CD1c-positive myeloid dendritic cell (primary cell): Measurements from ENCODE around the gene ENO1.

Experiments
- DNase-seq: peaks from one replicate; pipeline ENCODE4 v3.0.0-alpha.2; 2016; ENCODE audit errors: extremely low spot score

Gene ENO1

GRCh38 chr1:8870616-8871538 is 7.6 kb downstream of the ENO1 start:
- DNase-seq = no peak

DNA sequence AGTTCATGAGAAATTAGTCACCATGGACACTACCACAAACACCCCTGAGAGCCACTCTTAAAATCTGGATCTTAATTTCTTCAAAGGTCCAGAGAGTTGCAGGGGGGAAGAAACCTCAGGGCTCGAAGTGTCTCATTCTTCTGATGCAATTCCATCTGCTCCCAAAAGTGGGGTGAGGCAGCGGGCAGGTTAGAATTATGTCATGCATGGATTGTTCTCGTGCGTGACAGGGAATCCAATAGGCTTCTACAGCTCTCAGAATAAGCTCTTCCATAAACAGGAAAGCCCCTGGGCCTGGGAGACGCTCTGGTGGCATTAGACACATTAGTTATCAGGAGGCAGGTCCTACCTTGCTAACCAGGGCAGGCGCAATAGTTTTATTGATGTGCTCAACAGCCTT is 8.4 kb downstream of the ENO1 start:
- DNase-seq = no peak

DNA sequence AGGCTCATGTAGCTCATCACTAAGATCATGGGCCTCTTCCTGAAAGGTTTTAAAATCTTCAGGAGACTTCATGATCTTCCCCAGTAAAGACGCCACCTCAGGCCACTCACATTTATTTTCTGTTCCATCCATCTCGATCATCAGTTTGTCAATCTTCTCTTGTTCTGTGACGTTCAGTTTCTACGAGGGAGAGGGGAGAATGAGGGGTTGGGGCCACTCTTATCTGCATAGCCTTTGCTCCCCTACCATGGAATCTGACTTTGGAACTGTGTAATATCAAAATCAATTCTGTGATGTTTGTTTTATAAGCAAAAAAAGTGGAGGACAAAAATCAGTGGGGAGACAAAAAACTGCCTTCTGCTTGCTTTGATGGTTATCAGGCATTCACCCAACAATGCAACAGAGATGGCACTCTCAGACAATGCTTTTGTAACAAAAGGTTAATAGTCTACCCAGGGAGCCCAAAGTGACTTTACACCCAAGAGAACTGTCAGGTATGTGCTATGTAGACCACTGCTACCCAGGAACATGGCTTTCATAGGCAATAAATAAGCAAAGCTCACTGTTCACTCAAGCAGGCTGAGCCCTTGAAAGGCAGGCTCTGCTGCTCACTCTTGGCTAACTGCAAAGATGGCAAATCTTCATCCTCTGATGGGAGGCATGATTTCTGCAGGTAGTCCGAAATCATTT is 10.5 kb downstream of the ENO1 start:
- no peak for DNase-seq

DNA sequence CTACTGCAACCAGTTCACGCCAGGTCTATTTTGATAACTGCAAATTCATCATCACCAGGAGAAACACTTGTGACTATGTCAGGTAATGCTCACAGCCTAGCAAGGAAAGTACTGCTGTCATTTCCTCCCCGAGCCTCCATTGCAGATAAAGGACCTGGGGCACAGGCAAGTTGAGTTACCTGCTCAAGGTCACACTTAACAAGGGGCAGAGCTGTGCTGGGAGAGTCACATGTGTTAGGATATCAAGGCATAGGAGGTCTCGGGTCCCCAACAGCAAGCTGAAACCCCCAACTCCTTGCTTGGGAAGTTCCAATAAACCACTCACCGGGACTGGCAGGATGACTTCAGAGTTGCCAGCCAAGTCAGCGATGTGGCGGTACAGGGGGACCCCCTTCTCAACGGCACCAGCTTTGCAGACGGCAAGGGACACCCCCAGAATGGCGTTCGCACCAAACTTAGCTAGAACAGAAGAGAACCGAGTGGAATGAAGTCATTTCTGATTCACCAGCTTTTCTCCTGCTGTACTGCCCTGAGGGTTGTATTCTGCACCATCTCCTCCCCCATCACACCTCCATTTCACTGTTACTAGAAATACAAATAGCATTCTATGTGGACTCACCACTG is 11.6 kb downstream of the ENO1 start:
- DNase-seq = no peak

GRCh38 chr1:8866173-8866791 is 12.2 kb downstream of the ENO1 start:
- DNase-seq = no peak

GRCh38 chr1:8864713-8865344 is 13.7 kb downstream of the ENO1 start:
- no peak for DNase-seq

GRCh38 chr1:8863794-8864233 is 14.7 kb downstream of the ENO1 start:
- no peak for DNase-seq

- DNase-seq = no peak
Observed at GRCh38 chr1:8863138-8863537, 15.3 kb downstream of the ENO1 start.

GRCh38 chr1:8862528-8862927 is 16.0 kb downstream of the ENO1 start:
- no peak for DNase-seq

- DNase-seq = no peak
Observed at GRCh38 chr1:8860738-8861516, 17.6 kb downstream of the ENO1 start.

- DNase-seq = peak; percentile 72
Observed at GRCh38 chr1:8858888-8859706, 19.4 kb downstream of the ENO1 start.

- no peak for DNase-seq
Observed at GRCh38 chr1:8858112-8858668, 20.3 kb downstream of the ENO1 start.

- no peak for DNase-seq
Observed at GRCh38 chr1:8856689-8857412, 21.6 kb downstream of the ENO1 start.

GRCh38 chr1:8854240-8854639 is 24.2 kb downstream of the ENO1 start:
- DNase-seq = no peak

DNA sequence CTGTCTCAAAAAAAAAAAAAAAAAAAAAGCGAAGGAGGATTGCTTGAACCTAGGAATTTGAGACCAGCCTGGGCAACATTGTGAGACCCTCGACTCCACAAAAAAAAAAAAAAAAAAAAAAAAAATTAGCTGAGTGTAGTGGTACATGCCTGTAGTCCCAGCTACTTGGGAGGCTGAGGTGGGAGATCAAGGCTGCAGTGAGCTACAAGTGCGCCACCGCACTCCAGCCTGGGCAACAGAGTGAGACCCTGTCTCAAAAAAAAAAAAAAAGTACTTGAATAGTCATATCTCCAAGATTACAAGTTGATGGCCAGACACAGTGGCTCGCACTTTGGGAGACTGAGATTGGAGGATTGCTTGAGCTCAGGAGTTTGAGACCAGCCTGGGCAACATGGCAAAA is 27.4 kb downstream of the ENO1 start:
- no peak for DNase-seq

GRCh38 chr1:8848663-8849386 is 29.7 kb downstream of the ENO1 start:
- peak; percentile 76 for DNase-seq

DNA sequence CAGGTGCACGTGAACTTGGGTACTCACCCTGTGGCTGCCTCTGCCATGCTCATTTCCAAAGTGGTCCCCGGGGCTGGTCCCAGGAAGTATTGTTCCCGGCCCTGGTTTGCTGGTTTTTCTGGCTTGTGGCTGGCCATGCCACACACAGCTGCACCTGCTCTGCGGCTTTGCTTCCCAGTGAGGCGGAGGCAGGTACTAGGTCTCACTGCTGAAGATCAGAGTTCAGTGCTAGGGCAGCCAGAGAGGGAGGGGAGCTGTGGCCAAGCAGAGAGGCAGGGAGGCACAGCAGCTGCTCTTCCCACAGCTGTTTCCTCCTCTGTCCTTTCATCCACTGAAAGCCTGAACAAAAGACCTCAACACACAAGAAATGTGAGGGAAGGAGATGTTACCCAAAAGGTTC is 30.5 kb downstream of the ENO1 start:
- no peak for DNase-seq

DNA sequence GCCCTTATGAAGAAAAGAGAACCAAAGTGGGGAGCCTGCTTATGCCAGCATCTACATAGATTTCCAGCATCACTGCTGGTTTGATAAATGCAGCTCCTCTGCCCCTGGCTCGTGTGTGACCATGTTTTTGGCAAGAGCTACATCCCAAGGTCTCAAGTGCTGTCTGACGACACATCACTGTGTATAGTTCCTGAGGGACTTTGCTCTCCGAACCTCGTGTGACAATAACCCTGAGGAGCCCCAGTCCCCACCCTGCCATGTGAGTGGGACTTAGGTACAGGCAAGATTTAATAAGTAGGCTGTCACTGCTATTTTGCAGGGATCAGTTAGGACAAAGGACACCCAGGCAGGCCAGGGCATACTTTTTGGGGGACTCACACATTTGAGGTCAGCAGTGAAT is 32.2 kb downstream of the ENO1 start:
- no peak for DNase-seq
